GM19468 (cell line): Measurements from ENCODE around the gene DENND5B.
A peak's percentile ranks its signal among the peaks of the same experiment; 100 is the strongest.
"Not testable (repeated sequence)": the region's sequence is repeated elsewhere in the genome, so short reads cannot be mapped to it uniquely, and the experiment has no call there.

Experiments used
- ATAC-seq: cut with Tn5 transposase; IDR thresholded peaks from one replicate; pipeline ENCODE4 v1.9.1; 2021; ENCODE audit warnings: mild to moderate bottlenecking, moderate library complexity, moderate number of reproducible peaks; ENCODE audit not compliant: unreplicated experiment; ENCODE audit errors: extremely low read depth

The DENND5B gene

DNA sequence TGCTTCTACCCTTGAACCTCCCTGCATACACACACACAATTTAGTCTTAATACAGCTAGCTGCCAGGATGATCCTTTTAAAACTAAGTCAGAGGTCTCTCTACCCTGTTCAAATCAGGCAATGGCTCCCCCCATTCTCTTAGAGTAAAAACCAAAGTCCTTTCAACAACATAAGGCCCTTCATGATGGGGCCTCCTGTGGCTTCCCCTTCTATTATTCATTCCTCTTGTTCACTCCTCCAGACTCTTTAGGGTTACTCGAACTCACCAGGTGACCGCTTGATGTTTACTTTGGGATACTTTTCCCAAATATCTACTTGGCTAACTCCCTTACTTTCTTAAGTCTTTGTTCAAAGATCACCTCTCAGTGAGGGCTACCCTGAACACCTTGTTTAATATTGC, 30.4 kb downstream of the DENND5B start:
- ATAC-seq = no peak

DNA sequence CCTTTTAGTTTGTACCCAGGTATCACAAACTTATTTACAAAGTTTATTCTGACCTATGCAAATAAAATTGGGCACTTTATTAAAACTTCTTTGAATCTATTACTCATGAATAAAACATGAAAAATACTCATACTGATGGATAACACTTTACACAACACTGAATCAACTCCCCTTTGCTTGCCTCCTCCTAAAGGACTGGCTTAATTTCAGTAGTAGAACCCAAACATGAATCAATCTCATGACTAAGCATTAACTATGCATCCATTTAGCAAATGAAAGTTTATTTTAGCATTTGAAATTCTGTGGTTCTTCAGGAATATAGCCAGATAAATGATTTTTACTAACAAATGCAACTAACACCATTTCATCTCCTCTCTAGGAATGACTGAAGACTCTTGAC, 32.4 kb downstream of the DENND5B start:
- ATAC-seq = no peak

GRCh38 chr12:31557707-31558106, 33.2 kb downstream of the DENND5B start:
- no peak for ATAC-seq

DNA sequence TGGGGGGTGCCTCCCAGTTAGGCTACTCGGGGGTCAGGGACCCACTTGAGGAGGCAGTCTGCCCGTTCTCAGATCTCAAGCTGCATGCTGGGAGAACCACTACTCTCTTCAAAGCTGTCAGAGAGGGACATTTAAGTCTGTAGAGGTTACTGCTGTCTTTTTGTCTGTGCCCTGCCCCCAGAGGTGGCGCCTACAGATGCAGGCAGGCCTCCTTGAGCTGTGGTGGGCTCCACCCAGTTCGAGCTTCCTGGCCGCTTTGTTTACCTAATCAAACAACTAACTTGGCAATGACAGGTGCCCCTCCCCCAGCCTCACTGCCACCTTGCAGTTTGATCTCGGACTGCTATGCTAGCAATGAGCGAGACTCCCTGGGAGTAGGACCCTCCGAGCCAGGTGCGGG, 35.5 kb downstream of the DENND5B start:
- not testable (repeated sequence) for ATAC-seq

DNA sequence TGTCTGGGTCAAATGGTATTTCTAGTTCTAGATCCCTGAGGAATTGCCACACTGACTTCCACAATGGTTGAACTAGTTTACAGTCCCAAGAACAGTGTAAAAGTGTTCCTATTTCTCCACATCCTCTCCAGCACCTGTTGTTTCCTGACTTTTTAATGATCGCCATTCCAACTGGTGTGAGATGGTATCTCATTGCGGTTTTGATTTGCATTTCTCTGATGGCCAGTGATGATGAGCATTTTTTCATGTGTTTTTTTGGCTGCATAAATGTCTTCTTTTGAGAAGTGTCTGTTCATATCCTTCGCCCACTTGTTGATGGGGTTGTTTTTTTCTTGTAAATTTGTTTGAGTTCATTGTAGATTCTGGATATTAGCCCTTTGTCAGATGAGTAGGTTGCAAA, 40.3 kb downstream of the DENND5B start:
- not testable (repeated sequence) for ATAC-seq

GRCh38 chr12:31536672-31537071, 54.3 kb downstream of the DENND5B start:
- ATAC-seq = no peak

DNA sequence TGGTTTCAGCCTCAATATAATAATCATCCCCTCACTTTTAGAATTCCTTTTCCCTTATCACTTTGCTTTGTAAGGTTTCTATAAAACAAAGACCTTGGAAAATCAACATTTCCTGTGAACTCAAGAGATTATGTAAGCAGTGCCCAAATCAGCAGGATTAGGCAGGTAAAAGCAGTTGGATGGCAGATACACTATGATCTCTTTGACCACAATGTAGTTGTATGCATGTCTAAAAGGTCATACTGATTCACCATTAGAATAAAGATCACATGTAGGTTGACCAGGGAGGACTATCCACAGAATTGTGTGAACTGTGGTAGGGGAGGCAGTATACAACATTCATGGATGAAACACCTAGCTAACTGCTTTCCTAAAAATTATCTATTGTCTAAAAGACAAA, 57.5 kb downstream of the DENND5B start:
- ATAC-seq = no peak

- ATAC-seq = no peak
These were observed 59.0 kb downstream of the DENND5B start for GRCh38 chr12:31531893-31532292.

GRCh38 chr12:31528095-31528494, 62.8 kb downstream of the DENND5B start:
- ATAC-seq = no peak

- ATAC-seq = no peak
These were observed 63.9 kb downstream of the DENND5B start for GRCh38 chr12:31527083-31527482.

DNA sequence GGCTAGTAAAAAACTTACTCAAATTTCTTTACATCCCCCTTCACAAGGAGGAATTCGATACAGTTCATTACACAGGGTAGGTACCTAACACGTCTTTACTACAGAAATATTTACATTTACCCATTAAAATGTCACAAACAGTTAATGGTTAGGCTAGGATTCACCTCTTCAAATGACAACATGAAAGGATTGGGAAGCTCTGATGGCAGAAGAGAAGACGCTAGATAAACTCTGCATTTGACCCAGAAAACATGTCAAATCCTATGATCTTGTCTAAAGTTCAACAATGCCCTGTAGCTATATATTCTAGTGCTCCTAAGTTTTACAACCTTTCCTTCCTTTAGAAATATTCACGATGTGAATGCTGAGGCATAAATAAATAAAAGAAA, 64.8 kb downstream of the DENND5B start:
- no peak for ATAC-seq

DNA sequence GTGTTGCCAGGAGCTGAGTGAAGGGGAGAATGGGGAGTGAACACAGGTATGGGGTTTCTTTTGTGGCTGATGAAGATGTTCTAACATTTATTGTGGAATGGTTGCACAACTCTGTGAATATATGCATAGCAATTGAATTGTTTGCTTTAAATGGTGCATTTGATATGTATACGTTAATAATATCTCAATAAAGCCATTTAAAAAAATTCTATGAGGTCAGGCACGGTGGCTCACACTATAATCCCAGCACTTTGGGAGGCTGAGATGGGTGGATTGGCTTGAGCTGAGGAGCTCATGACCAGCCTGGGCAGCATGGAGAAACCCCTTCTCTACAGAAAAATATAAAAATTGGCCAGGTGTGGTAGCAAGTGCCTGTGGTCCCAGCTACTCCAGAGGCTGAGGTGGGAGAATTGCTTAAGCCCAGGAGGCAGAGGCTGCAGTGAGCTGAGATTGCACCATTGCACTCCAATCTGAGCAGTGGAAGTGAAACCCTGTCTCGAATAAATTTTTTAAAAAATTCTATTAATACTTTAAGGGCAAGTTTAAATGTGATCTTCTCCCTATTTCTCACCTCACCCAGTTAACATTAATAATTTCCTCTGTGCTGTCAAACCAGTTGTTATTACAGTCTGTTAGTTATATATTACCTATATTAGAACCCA, 65.3 kb downstream of the DENND5B start:
- ATAC-seq = no peak

GRCh38 chr12:31524791-31525495, 66.0 kb downstream of the DENND5B start:
- peak; percentile 75 for ATAC-seq

DNA sequence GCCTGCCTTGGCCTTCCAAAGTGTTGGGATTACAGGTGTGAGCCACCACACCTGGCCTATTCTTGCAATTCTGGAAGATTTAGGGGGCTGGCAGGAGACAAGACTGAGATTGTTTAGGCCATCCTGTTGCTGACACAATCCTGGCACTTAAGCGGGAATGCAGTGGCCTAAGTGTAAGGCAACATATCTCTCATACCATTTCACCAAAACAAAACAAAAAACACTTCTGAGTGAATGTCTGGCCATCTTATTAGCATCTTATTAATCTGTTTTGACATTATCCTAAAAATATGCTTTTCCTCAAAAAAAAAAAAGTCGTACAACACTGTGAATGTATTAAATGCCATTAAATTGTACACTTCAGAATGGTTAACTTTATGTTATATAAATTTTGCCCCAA, 67.6 kb downstream of the DENND5B start:
- ATAC-seq = no peak

DNA sequence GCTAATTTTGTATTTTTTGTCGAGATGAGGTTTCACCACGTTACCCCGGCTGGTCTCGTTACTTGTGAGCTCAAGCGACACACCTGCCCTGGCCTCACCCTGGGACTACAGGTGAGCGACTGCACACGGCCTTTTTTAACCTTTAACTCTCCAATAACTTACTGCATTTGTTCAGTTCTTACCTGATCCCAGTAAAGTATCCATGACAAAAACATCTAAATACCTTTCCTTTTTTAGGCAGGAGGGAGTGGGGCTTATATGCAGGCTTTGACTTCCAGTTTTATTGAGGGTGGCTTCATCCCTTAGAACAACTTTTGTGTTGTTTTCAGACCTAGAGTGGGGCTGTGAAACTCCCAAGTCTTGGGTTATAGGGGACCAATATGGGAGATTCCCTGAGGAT, 68.3 kb downstream of the DENND5B start:
- ATAC-seq = no peak

DNA sequence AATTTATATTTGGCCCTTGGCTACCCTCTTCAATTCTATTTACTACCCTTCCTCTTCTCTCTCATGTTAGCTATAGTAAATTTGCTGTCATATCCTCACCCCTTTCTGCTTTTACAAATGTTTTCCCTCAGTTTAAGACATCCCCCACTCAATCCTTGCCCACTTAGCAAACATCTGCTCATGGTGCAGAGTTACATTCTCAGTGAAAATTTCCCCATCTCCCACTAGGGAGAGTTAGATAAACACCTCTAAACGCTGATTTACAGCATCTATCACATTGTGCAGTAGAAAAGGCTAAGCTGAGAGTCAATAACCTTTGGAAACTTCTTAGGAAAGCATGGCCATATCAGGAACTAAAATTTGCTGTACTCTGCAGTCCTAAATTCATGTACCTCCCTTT, 69.0 kb downstream of the DENND5B start:
- no peak for ATAC-seq

GRCh38 chr12:31519511-31519910, 71.4 kb downstream of the DENND5B start:
- ATAC-seq = no peak

DNA sequence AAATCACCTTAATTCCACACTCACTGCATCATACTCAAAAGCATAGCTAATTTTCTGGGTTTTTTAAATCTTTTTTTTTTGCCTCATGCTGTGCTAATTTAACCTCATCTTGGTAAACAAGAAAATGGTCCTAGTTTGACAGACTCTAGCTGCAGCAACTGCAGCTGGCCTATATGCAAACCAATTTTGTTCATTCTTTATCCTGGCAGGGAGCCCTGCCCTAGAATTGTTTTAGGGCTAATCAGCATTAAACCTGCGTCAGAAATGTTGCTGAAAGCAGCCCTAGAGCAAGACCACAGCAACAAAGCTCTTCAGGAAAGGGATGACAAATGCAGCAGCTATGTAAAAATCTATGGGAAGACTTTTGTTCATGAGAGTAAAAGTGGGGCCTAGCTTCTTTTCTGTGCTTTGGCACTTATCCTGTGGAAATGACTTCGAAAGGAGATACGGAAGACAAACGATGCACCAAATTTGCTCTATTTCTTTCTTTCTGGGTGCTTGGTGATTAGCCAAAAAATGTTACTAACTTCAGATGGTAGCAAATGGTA, 72.2 kb downstream of the DENND5B start:
- no peak for ATAC-seq

DNA sequence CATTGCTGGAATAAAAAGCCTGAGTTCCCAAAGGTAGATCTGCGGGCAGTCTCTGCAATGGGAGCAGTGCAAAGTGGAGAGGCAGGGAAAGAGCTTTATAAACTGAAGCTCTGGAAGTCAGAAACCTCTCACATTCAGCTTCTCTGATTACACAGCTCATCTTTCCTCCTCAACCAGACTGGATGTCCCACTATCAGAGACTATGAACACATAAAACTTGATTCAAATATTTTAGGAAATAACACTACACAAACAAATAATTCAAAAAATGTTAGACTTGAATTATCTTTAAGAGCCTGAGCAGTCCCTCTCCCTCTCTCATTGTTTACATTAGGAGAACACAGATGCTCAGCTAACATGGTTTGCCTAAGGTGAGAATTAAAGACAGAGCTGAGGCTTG, 72.9 kb downstream of the DENND5B start:
- no peak for ATAC-seq

DNA sequence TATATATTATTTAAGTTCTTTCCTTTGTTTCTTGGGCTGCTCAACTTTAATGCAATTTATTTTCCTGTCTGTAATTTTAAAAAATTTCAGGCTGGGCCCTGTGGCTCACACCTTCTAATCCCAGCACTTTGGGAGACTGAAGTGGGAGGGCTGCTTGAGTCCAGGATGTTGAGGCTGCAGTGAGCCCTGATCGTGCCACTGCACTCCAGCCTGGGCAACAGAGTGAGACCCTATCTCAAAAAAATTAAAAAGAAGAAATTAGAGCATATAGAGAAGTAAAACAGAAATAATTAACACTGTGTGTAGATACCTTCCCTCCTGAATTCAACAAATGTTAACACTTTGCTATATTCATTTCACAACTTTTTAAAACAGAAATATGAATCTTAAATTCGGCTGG, 74.2 kb downstream of the DENND5B start:
- no peak for ATAC-seq

- ATAC-seq = no peak
These were observed 76.0 kb downstream of the DENND5B start for GRCh38 chr12:31514912-31515311.

- no peak for ATAC-seq
These were observed 80.9 kb downstream of the DENND5B start for GRCh38 chr12:31510034-31510433.
